ENCODE results near the gene SLC7A7.

DNA sequence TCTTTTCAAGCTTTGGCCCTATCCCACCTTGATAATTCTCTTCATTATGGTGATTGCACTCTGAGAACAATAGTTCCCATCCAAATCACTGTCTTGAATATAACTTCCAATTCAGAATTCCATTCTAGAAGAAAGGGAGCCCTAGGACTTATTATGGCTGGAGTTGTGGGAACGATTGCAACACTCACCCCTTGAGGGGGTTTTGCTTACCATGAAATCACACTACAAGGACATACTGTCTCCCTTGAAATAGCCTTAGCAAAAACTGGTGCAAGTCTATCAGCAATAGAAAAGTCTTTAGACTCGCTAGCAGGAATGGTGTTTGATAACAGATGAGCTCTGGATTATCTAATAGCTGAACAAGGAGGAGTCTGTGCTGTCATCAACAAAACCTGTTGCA is 80.1 kb downstream of the SLC7A7 start:
- TF ChIP-seq POLR2A (IDR thresholded peaks at IDR 0.05; ENCODE audit: low read depth, low read length): no peak
- TF ChIP-seq POLR2AphosphoS5 (IDR thresholded peaks at IDR 0.05; ENCODE audit: low read depth, low read length): no peak
- TF ChIP-seq TAF1 (IDR thresholded peaks at IDR 0.05; ENCODE audit: borderline replicate concordance, low read depth, low read length): no peak

All from GM12892 (cell line).